OCI-LY1 (cell line): ENCODE results near the gene SOCS1.

ENCODE experiments used
- H2AFZ ChIP-seq: fragments of 200-600 bp; sonication (generic), shearing (Covaris generic); 2 replicates; pipeline ENCODE4 v1.6.0; 2014; ENCODE audit warnings: antibody characterized with exemption, mild to moderate bottlenecking, low read length
- H3F3A ChIP-seq: fragments of 200-600 bp; sonication (generic), shearing (Covaris generic); 2 replicates; pipeline ENCODE4 v1.6.0; 2014; ENCODE audit warnings: mild to moderate bottlenecking, antibody characterized with exemption, low read length, moderate library complexity; ENCODE audit not compliant: insufficient read depth
- H3K27ac ChIP-seq: fragments of 200-600 bp; sonication (generic); 2 replicates; pipeline ENCODE4 v1.5.1; 2014; ENCODE audit warnings: low read length, mixed run types, mild to moderate bottlenecking, low read depth; ENCODE audit not compliant: poor library complexity, severe bottlenecking
- H3K27me3 ChIP-seq: fragments of 200-600 bp; sonication (generic); 2 replicates; pipeline ENCODE4 v1.6.0; 2014; ENCODE audit warnings: antibody characterized with exemption, mild to moderate bottlenecking, low read length, moderate library complexity; ENCODE audit not compliant: insufficient read depth
- H3K36me3 ChIP-seq: fragments of 200-600 bp; sonication (generic); 2 replicates; pipeline ENCODE4 v1.6.1; 2014; ENCODE audit warnings: mild to moderate bottlenecking, antibody characterized with exemption, low read length, moderate library complexity, mixed read lengths; ENCODE audit not compliant: insufficient read depth
- H3K4me1 ChIP-seq: fragments of 200-600 bp; sonication (generic); 2 replicates; pipeline ENCODE4 v1.5.1; 2014; ENCODE audit warnings: mild to moderate bottlenecking, low read length, moderate library complexity; ENCODE audit not compliant: insufficient read depth, severe bottlenecking
- H3K4me2 ChIP-seq: fragments of 200-600 bp; sonication (generic), shearing (Covaris generic); 2 replicates; pipeline ENCODE4 v1.6.1; 2014; ENCODE audit warnings: low read length
- H3K4me3 ChIP-seq: fragments of 200-600 bp; sonication (generic); 2 replicates; pipeline ENCODE4 v1.5.1; 2014; ENCODE audit warnings: low read length, low read depth, mild to moderate bottlenecking, mixed read lengths; ENCODE audit not compliant: poor library complexity, severe bottlenecking
- H3K79me2 ChIP-seq: fragments of 200-600 bp; shearing (Covaris generic); 2 replicates; pipeline ENCODE4 v1.6.1; 2016; ENCODE audit warnings: mixed run types, low read length, mixed read lengths; ENCODE audit not compliant: insufficient read depth
- H3K9ac ChIP-seq: fragments of 200-600 bp; sonication (generic), shearing (Covaris generic); 2 replicates; pipeline ENCODE4 v1.6.1; 2014; ENCODE audit warnings: mild to moderate bottlenecking, low read length, mixed read lengths
- H3K9me2 ChIP-seq: fragments of 200-600 bp; sonication (generic), shearing (Covaris generic); 2 replicates; pipeline ENCODE4 v1.6.1; 2014; ENCODE audit warnings: low read depth, mild to moderate bottlenecking, low read length, mixed read lengths
- H3K9me3 ChIP-seq: fragments of 200-600 bp; shearing (Covaris generic); 2 replicates; pipeline ENCODE4 v1.6.1; 2014; ENCODE audit warnings: low read length, mixed read lengths
- H4K20me1 ChIP-seq: fragments of 200-600 bp; sonication (generic), shearing (Covaris generic); 2 replicates; pipeline ENCODE4 v1.6.0; 2016; ENCODE audit warnings: mild to moderate bottlenecking, low read length; ENCODE audit not compliant: insufficient read depth
- CTCF ChIP-seq: fragments of 200-600 bp; sonication (generic), shearing (Covaris generic); IDR thresholded peaks from 2 replicates; pipeline ENCODE4 v1.5.1; 2017; ENCODE audit warnings: mild to moderate bottlenecking, antibody characterized with exemption, low read length, moderate library complexity, mixed read lengths
- EZH2 ChIP-seq: fragments of 200-600 bp; sonication (generic), shearing (Covaris generic); IDR thresholded peaks from 2 replicates; pipeline ENCODE4 v1.8.0; 2017; ENCODE audit warnings: borderline replicate concordance, mixed run types, mild to moderate bottlenecking, antibody characterized with exemption, low read length, moderate library complexity, mixed read lengths

The SOCS1 gene

GRCh38 chr16:11235703-11235991 lies 20.4 kb downstream of the SOCS1 start:
- Histone ChIP-seq H3K4me1 (peaks cover 16% of the 10 kb centered on the region), H3K4me2 (no peak overlapping the region), H3K9ac (no peak overlapping the region), H3K27ac (no peak overlapping the region), H4K20me1 (no peaks in the 10 kb centered on the region), H2AFZ (no peak overlapping the region), H3K9me3 (no peaks in the 10 kb centered on the region), H3K79me2 (no peaks in the 10 kb centered on the region), H3K27me3 (no peaks in the 10 kb centered on the region), H3K4me3 (no peak overlapping the region), H3K9me2 (no peaks in the 10 kb centered on the region), H3F3A (no peaks in the 10 kb centered on the region), H3K36me3 (no peaks in the 10 kb centered on the region)
- no peak for TF ChIP-seq CTCF
- TF ChIP-seq EZH2 = no peak

- no peaks in the 10 kb centered on the region for H3K9me2 ChIP-seq
- H3F3A ChIP-seq = no peaks in the 10 kb centered on the region
- no peak overlapping the region for H3K27ac ChIP-seq
- no peaks in the 10 kb centered on the region for H3K27me3 ChIP-seq
- no peak overlapping the region for H3K4me2 ChIP-seq
- H4K20me1 ChIP-seq = no peaks in the 10 kb centered on the region
- no peak overlapping the region for H3K9ac ChIP-seq
- no peak overlapping the region for H2AFZ ChIP-seq
- TF ChIP-seq EZH2 (no peak), CTCF (no peak)
- H3K4me3 ChIP-seq = no peak overlapping the region
- H3K9me3 ChIP-seq = no peaks in the 10 kb centered on the region
- peaks cover 16% of the 10 kb centered on the region for H3K4me1 ChIP-seq
- no peaks in the 10 kb centered on the region for H3K79me2 ChIP-seq
- H3K36me3 ChIP-seq = no peaks in the 10 kb centered on the region
Observed at GRCh38 chr16:11234884-11235702, 20.9 kb downstream of the SOCS1 start.

GRCh38 chr16:11233727-11234376 lies 22.2 kb downstream of the SOCS1 start:
- no peak overlapping the region for H3K9ac ChIP-seq
- H3K79me2 ChIP-seq = no peaks in the 10 kb centered on the region
- no peaks in the 10 kb centered on the region for H3K36me3 ChIP-seq
- no peaks in the 10 kb centered on the region for H3F3A ChIP-seq
- no peak for TF ChIP-seq EZH2
- no peak for TF ChIP-seq CTCF
- H3K4me1 ChIP-seq = peaks cover 16% of the 10 kb centered on the region
- H2AFZ ChIP-seq = no peak overlapping the region
- H3K4me2 ChIP-seq = no peak overlapping the region; the same call in 1 of the 2 replicates
- no peaks in the 10 kb centered on the region for H3K9me3 ChIP-seq
- no peaks in the 10 kb centered on the region for H3K9me2 ChIP-seq
- H4K20me1 ChIP-seq = no peaks in the 10 kb centered on the region
- H3K27ac ChIP-seq = no peak overlapping the region
- H3K27me3 ChIP-seq = no peaks in the 10 kb centered on the region
- no peak overlapping the region for H3K4me3 ChIP-seq
